Choroid plexus epithelial cell (primary cell): Measurements from ENCODE around the gene MYOF.

Experiments used
- DNase-seq: peaks from one replicate; pipeline ENCODE4 v3.0.0-alpha.2; 2010; ENCODE audit warnings: low read depth
- H3K4me3 ChIP-seq: 2 replicates; pipeline ENCODE4 v1.5.1; 2011; ENCODE audit warnings: low read depth, mild to moderate bottlenecking, control low read depth, low read length, moderate library complexity
- TF ChIP-seq, protein P1 (sequence below): conservative IDR thresholded peaks from 2 replicates; pipeline ENCODE4 v1.5.1; 2011; ENCODE audit warnings: low read depth, mild to moderate bottlenecking, control low read depth, inconsistent platforms, low read length, moderate library complexity

The MYOF gene

DNA sequence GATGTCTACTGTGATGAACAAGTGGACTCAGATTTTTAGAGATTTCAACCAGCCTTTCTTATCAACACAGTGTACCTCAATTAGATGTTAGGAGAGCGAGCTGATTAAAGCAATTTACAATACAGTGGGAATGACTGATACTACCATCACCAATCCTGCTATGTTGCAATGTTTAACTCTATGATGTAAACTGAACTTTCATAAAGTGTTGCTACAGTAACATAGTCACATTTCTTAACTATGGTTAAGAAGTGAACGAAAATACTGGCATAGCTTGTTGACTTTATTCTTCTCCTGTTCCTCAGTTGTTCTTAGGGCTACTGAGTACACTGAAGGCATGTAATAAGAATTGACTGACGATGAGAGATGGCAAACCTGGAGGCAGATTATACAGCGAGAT, 139.8 kb downstream of the MYOF start:
- DNase-seq, result peak; percentile 35
- H3K4me3 ChIP-seq, result no peak overlapping the region
- TF ChIP-seq, protein P1, sequence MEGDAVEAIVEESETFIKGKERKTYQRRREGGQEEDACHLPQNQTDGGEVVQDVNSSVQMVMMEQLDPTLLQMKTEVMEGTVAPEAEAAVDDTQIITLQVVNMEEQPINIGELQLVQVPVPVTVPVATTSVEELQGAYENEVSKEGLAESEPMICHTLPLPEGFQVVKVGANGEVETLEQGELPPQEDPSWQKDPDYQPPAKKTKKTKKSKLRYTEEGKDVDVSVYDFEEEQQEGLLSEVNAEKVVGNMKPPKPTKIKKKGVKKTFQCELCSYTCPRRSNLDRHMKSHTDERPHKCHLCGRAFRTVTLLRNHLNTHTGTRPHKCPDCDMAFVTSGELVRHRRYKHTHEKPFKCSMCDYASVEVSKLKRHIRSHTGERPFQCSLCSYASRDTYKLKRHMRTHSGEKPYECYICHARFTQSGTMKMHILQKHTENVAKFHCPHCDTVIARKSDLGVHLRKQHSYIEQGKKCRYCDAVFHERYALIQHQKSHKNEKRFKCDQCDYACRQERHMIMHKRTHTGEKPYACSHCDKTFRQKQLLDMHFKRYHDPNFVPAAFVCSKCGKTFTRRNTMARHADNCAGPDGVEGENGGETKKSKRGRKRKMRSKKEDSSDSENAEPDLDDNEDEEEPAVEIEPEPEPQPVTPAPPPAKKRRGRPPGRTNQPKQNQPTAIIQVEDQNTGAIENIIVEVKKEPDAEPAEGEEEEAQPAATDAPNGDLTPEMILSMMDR, result no peak

DNA sequence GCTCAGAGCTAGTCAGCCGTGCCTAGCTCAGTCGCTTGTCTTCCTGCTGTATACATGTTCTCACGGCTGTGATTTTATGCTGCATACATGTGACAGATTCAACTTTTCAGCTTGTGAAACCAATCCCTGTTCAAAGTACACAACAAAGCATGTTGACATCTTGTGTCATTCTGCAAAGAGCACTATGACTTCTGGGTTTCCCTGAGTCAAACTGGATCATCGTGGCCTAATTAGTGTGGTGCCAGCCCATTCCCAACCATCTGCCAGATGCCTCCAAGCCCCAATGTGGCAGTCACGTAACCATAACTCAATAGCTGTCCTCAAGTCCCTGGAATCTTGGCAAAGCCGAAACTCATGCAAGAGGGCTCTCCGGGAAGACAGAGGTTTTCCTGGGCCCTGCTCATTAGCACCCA, 144.8 kb downstream of the MYOF start:
- TF ChIP-seq, protein P1, result no peak
- no peak for DNase-seq
- no peak overlapping the region for H3K4me3 ChIP-seq

DNA sequence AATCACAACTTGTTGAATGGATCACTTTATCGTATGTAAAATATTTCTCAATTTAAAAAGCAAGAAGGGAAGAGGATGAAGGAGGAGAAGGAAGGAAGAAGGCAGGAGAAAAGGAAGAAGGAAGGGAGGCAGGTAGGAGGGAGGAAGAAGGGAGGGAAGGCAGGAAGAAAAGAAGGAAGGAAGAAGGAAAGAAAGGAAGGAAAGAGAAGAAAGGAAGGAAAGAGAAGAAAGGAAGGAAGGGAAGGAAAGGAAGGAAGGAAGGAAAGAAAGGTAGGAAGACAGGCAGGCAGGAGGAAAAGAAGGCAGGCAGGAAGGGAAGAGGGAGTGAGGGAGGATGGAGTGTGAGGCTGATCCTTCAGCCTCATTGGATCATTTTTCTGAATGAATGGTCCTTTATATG, 145.5 kb downstream of the MYOF start:
- TF ChIP-seq, protein P1, result no peak
- H3K4me3 ChIP-seq, result no peak overlapping the region

DNA sequence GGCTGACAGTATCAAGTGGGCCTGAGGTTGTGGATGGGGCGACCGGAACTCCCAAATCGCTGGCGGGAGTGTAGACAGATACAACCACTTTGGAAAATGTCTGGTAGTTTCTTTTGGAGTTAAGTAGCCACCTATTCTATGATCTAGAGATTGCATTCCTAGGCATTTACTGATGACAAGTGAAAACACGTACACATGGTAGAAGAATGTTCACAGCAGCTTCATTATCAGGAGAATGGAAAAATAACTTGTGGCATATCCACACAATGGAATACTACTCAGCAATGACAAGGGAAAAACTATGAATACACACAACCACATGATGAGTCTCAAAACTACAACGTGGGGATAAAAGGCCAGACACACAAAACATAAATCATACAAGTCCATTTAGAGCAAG, 146.0 kb downstream of the MYOF start:
- DNase-seq, result no peak
- TF ChIP-seq, protein P1, result no peak
- no peak overlapping the region for H3K4me3 ChIP-seq

More for the DNA sequence above, 145.5 kb downstream of the MYOF start:
- DNase-seq, result no peak

DNA sequence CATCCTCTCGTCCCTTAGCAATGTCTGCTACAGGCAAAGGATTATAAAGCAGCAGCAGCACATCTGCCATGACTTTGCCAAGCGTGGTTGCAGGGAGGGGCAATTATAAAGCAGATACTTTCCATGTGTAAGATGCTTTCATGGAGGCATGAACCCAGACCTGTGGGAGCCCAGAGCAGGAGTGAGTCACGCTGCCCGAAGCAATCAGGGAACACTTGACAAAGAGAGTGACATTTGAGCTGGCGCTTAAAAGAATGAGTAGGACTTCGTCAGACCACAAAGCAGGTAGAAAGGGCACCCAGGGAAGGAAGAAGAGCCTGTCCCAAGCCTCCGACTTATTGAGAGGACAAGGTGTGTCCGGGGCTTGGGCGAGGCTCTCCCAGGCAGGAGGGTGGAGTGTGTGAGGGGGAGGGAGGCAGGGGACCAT, 147.2 kb downstream of the MYOF start:
- TF ChIP-seq, protein P1, result no peak
- no peak overlapping the region for H3K4me3 ChIP-seq
- no peak for DNase-seq

DNA sequence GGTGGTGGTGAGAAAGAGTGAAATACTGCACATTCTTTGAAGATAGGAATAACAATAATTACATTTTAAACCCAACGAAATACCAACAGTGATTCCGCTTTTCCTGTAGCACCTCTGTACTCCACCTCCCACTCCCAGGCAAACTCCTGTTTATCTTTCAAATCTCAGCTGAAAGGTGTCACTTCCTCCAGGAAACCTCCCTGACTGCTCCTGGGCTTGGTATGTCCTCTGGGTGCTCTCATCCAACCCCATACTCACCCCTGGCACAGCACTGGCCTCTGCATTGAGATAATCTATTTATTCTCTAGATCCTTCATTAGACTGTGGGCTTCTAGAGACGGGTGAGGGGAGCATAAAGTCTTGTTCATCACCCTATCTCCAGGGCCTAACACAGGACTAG, 148.0 kb downstream of the MYOF start:
- no peak overlapping the region for H3K4me3 ChIP-seq
- DNase-seq, result no peak
- TF ChIP-seq, protein P1, result no peak

DNA sequence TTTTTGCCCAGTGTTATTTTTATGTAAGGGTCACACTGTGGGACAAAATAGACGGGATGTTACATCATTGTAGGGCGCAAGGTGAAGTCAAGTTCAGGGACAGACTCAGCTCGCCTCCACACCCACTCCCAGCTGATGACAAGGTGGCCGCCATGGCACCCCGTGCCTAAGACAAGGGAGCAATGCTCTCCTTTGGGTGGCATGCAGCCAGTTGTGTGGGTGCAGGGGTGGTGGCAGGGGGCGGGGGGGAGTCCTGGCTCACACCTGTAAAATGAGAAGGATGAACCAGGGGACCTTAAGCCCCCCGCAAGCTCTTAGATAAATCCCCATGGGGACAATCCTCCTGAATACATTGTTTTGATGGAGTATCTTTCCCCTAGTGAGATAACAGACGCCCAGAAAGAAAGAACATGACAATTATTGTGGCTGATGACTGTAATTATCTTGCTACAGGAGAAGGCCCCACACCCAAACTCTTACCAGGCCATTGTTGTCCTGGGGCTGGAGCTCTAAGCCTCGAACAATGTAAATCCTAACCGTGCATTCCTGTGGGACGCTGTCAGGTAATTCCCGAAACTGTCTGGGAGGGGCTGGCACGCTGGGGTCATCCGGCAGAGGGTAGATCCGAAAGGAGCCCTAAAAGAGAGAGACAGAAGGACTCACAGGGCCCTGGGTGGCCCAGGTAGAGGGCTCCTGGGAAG, 148.7 kb downstream of the MYOF start:
- TF ChIP-seq, protein P1, result no peak
- DNase-seq, result no peak
- no peak overlapping the region for H3K4me3 ChIP-seq
